HPDE6-E6E7 (cell line): ENCODE measurements around the gene NEU3.
A peak's percentile ranks its signal among the peaks of the same experiment; 100 is the strongest.
"Not testable (repeated sequence)": the region's sequence is repeated elsewhere in the genome, so short reads cannot be mapped to it uniquely, and the experiment has no call there.

ENCODE experiments used
- DNase-seq: peaks from one replicate; pipeline ENCODE4 v3.0.0; 2011; ENCODE audit warnings: missing footprints; ENCODE audit errors: extremely low spot score

Gene NEU3

DNA sequence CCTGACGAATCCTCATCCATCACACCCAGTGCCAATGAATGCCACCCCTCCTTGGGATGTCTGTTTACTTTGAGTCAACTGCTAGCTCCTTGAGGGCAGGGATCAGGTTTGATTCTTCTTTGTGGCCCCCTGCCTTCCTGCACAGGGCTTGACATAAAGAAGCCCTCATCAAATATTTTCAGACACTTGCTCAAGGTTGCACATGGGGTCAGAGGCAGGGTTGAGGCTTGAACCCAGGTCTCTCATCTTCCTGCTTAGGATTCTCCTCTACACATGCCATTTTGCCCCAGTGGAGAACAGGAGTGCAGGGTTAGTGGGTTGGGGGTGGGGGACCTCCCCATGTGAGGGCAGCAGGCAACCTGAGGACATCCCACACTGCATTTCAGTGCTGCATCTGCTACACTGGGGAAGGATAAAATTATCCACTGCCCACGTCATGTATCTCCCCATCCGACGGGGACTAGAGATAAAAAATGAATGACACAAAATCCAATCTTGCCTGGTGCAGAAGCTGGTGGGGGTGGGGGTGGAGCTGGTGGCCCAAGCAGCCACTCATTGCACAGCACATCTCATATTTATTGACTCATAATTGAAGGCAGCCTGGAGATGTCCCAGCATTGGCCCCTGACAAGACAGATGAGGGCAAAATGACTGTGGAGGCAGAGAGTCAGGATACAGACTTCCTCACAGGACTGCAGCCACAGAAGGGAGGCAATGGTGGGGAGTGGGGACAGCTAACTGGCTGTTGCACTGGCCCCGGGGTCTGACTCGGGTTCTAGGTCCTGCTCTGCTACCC is 41.3 kb downstream of the NEU3 start:
- DNase-seq, result no peak

DNA sequence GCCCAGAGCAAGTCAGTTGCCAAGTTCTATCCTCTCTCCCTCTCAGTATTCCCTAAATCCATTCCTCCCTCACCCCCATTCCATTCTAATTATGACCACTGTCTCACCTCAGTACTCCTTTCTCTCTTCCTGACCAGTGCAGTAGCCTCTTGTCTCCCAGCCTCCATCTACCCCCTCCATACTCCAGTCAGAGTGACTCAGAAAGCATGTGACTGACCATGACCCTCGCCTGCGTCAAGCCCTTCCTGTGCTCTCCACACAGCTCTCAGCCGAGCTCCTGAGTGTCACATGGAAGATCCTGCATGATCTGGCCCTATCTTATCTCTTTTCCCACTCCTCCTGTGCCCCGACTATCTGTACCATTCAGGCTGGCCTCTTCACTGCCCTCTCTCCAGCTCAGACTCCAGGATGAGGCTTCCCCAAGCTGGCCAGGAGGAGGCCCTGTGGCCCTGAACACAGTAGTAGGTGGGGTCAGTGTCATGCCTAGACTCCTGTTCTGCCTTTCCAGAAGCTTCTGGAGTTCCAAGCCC is 42.6 kb downstream of the NEU3 start:
- DNase-seq, result peak; percentile 64

GRCh38 chr11:75031771-75032549 is 43.2 kb downstream of the NEU3 start:
- DNase-seq, result peak; percentile 61

DNA sequence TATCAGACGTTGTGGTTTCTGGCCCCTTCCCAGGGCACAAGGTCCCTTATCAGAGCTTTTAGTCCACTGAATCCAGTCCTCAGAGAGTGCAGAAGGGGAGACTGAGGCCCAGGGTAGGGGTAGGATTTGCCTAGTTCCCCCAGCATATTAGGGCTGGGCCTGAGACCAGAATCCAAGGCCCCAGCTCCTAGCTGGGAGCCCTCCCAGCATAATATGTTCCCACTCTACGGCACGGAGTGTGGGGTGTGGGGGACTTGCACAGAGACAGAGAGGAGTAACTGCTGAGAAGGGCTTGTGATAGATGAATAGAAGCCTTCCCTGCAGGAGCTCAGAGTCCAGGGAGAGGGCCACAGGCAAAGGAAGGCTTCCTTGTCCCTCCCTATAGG is 43.8 kb downstream of the NEU3 start:
- DNase-seq, result no peak

GRCh38 chr11:75033916-75034315 is 45.2 kb downstream of the NEU3 start:
- no peak for DNase-seq

DNA sequence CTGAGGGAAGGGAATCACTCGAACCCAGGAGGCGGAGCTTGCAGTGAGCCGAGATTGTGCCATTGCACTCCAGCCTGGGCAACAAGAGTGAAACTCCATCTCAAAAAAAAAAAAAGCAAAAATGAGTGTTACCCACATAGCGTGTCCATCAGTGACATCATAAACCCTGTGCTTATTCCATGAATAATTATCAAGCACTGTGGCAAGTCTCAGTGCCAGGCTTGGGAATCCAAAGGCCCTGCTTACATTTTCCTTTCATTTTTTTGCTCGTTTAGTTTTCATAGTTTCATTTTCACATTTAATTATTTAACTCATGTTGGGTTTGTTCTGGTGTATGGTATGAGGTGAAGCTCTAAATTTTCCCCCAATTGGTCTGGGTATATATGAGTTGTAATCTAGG is 46.5 kb downstream of the NEU3 start:
- no peak for DNase-seq

- no peak for DNase-seq
Observed at GRCh38 chr11:75035911-75036565, 47.3 kb downstream of the NEU3 start.

- DNase-seq, result no peak
Observed at GRCh38 chr11:75040167-75040770, 51.5 kb downstream of the NEU3 start.

GRCh38 chr11:75041263-75041662 is 52.5 kb downstream of the NEU3 start:
- DNase-seq, result no peak

DNA sequence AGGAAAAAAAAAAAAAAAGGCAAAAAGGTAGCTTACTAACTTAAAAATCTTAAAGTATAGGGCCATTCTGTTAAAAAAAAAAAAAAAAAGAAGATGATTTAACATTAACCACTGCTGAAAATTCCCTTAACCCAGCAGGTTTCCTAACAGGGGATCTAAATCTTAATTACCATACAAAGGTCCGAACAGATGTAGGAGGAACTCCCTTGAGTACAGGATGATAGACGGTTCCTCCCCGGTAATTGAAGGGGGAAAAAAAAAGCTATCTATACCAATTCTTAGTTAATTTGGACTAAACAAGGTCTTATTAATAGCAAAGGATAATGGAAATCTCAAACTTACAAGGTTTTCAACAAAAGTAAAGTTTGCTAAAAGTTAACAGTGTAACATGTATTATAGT is 53.1 kb downstream of the NEU3 start:
- DNase-seq, result not testable (repeated sequence)

GRCh38 chr11:75044381-75045170 is 55.8 kb downstream of the NEU3 start:
- DNase-seq, result not testable (repeated sequence)

DNA sequence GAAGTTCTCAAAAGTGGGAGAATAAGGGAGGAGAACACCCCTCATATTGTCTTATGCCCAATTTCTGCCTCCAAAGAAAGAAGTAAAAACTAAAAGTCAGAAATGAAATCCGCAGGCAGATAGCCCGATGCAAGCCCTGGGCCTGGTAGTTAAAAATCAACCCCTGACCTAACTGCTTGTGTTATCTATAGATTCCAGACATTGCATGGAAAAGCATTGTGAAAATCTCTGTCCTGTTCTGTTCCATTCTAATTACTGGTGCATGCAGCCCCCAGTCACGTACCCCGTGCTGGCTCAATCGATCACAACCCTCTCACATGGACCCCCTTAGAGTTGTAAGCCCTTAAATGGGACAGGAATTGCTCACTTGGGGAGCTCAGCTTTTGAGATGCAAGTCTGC is 57.9 kb downstream of the NEU3 start:
- DNase-seq, result not testable (repeated sequence)

DNA sequence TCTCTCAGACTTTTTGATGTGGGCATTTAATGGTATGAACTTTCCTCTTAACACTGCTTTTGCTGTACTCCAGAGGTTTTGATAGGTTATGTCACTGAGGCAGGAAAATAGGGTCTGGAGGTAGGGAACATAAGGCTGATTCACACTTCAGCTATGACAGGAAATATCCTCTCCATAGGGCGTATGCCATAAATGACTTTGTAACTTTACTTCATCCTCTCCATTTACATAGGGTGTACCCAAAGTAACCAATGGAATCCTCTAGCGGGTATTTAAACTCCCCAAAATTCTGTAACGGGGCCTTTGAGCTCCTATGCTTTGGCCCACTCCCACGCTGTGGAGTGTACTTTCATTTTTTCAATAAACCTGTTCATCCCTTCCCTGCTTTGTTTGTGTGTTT is 58.5 kb downstream of the NEU3 start:
- DNase-seq, result no peak

- DNase-seq, result not testable (repeated sequence)
Observed at GRCh38 chr11:75049501-75050266, 61.0 kb downstream of the NEU3 start.

GRCh38 chr11:75050516-75050915 is 61.8 kb downstream of the NEU3 start:
- no peak for DNase-seq

DNA sequence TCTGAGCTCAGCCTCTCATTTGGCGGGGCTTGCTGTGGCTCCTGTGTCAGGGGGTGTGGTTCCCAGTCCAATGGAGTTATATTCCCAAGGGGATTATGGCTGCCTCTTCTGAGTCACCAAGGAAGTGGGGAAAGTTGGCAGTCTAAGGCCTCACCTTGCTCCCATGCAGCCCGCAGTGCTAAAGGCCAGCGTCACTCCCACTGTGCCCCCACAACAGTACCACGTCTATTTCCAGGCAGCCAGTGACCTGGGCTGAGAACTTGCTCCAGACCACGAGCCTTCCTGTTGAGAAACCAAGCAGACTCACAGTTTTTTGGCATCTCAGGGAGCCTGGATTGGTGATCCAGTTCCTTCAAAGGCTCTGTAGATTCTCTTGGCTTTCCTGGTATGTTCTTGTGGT is 62.3 kb downstream of the NEU3 start:
- no peak for DNase-seq

- no peak for DNase-seq
Observed at GRCh38 chr11:75052457-75052856, 63.7 kb downstream of the NEU3 start.

GRCh38 chr11:75055511-75055910 is 66.8 kb downstream of the NEU3 start:
- DNase-seq, result no peak

DNA sequence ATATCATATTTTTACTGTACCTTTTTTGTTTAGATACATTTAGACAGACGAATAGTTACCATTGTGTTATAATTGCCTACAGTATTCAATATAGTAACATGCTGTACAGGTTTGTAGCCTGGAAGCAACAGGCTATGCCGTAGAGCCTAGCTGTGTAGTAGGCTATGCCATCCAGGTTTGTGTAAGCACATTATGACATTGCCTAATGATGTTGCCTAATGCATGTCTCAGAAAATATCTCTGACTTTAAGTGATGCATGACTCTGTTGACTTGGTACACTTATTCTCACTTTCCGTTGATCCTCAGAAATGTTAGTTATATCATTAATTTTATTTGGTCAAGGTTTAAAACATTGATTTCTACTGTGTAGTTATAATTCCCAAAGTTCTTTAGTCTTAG is 68.1 kb downstream of the NEU3 start:
- no peak for DNase-seq

DNA sequence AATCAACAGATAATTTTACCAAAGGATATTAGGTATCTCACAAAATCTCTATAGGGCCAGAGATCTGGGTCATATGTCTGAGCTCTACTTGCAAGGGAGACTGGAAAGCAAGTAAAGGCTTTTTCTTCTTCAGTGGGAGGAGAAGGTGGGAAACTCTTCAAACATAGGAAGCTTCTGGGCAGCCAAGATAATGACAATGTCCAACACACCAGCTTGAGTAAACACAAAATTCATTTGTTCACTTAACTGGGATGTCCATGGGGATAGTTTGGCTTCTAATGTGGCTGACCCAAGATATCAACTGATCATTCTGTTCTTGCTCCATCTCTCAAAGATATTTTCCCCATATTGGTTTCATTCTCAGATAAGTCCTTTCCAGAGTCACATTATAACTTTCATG is 70.6 kb downstream of the NEU3 start:
- no peak for DNase-seq
